MCF 10A (cell line): ENCODE data around the gene LCE2A. TPM values are rescaled to one million over a fixed set of nuclear protein-coding genes. Genes with fewer than 3 reads are reported as not detected.
"Not testable (repeated sequence)": the region's sequence is repeated elsewhere in the genome, so short reads cannot be mapped to it uniquely, and the experiment has no call there.

ENCODE experiments used
- BruUV-seq: library from RNA; stranded (reverse); fragments of 400-500 nt; replicated peaks from 2 replicates; lab custom pipeline; 2021; lab: Mats Ljungman, UMichigan
- CTCF ChIA-PET: fragments of 300-600 bp; sonication (Branson Sonifier 250); formaldehyde crosslinking; extraction: SDS; loops from one replicate; lab custom pipeline; 2021; ENCODE audit warnings: antibody characterized with exemption, inconsistent platforms; lab: Yijun Ruan, JAX
- POLR2A ChIA-PET: fragments of 300-600, 350-650 bp; sonication (Branson Sonifier 250); formaldehyde crosslinking; extraction: SDS; loops from one replicate; lab custom pipeline; 2020; ENCODE audit warnings: antibody characterized with exemption, inconsistent platforms; lab: Yijun Ruan, JAX
- DNase-seq: peaks from one replicate; pipeline ENCODE4 v3.0.0-alpha.2; 2018; ENCODE audit not compliant: unreplicated experiment
- H3K27ac Mint-ChIP-seq: one replicate; pipeline ENCODE4 v1.8.0; 2022; ENCODE audit warnings: mild to moderate bottlenecking, low read depth, mixed read lengths; ENCODE audit not compliant: unreplicated experiment
- H3K27me3 Mint-ChIP-seq: one replicate; pipeline ENCODE4 v1.8.0; 2022; ENCODE audit warnings: mixed read lengths; ENCODE audit not compliant: insufficient read depth, unreplicated experiment
- H3K36me3 Mint-ChIP-seq: one replicate; pipeline ENCODE4 v1.8.0; 2022; ENCODE audit warnings: mild to moderate bottlenecking, moderate library complexity, mixed read lengths; ENCODE audit not compliant: insufficient read depth, unreplicated experiment
- H3K4me1 Mint-ChIP-seq: one replicate; pipeline ENCODE4 v1.8.0; 2022; ENCODE audit warnings: mixed read lengths; ENCODE audit not compliant: insufficient read depth, unreplicated experiment
- H3K4me3 Mint-ChIP-seq: one replicate; pipeline ENCODE4 v1.8.0; 2022; ENCODE audit warnings: mild to moderate bottlenecking, moderate library complexity, mixed read lengths; ENCODE audit not compliant: unreplicated experiment
- H3K9me3 Mint-ChIP-seq: one replicate; pipeline ENCODE4 v1.8.0; 2022; ENCODE audit warnings: mixed read lengths; ENCODE audit not compliant: unreplicated experiment
- intact Hi-C: fragments of 100-400 bp; cut with micrococcal nuclease; formaldehyde crosslinking; loops from 2 replicates; pipeline ENCODE4 v1.14.1; 2022
- total RNA-seq: library from RNA; stranded (reverse); gene quantifications from 2 replicates; pipeline ENCODE4 v1.2.3, GENCODE V29; 2022
- TF ChIP-seq, protein P1 (sequence below): fragments of 200-600 bp; IDR thresholded peaks from one replicate; pipeline ENCODE4 v1.8.0; 2022; ENCODE audit warnings: antibody characterized with exemption, mild to moderate bottlenecking; ENCODE audit not compliant: unreplicated experiment

The LCE2A gene
- total RNA-seq, 1 experiment from 2014 or later: not detected

DNA sequence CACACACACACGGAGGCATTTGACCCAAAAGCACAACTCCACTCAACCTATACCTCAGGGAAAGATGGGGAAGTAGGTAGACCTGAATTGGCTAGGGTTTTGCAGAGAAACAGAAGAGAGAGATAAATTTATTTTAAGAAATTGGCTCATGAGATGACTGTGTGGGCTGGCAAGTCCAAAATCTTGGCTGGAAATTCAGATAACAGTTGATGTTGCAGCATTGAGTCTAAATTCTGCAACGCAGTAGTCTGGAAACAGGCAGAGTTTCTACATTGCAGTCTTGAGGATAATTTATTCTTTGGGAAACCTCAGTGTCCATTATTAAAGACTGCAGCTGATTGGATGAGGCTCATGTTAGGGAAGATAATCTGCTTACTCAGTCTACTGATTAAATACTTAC lies 16.5 kb upstream of the LCE2A start:
- Mint-ChIP-seq H3K4me1 (no peaks in the 10 kb centered on the region), H3K27me3 (peaks cover 36% of the 10 kb centered on the region), H3K9me3 (no peaks in the 10 kb centered on the region), H3K36me3 (no peaks in the 10 kb centered on the region), H3K4me3 (no peak overlapping the region), H3K27ac (no peak overlapping the region)
- CTCF ChIA-PET: interaction anchor here (0.5 kb wide), 1 partner anchor 377 kb away, joined by 3 read pairs; no protein-coding TSS in a partner anchor
- TF ChIP-seq, protein P1, sequence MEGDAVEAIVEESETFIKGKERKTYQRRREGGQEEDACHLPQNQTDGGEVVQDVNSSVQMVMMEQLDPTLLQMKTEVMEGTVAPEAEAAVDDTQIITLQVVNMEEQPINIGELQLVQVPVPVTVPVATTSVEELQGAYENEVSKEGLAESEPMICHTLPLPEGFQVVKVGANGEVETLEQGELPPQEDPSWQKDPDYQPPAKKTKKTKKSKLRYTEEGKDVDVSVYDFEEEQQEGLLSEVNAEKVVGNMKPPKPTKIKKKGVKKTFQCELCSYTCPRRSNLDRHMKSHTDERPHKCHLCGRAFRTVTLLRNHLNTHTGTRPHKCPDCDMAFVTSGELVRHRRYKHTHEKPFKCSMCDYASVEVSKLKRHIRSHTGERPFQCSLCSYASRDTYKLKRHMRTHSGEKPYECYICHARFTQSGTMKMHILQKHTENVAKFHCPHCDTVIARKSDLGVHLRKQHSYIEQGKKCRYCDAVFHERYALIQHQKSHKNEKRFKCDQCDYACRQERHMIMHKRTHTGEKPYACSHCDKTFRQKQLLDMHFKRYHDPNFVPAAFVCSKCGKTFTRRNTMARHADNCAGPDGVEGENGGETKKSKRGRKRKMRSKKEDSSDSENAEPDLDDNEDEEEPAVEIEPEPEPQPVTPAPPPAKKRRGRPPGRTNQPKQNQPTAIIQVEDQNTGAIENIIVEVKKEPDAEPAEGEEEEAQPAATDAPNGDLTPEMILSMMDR: no peak
- POLR2A ChIA-PET: interaction anchor here (0.6 kb wide), 1 partner anchor 28 kb away, joined by 6 read pairs; no protein-coding TSS in a partner anchor
- no TSS peak for BruUV-seq
- intact Hi-C loops: no loop called here
- DNase-seq: no peak

DNA sequence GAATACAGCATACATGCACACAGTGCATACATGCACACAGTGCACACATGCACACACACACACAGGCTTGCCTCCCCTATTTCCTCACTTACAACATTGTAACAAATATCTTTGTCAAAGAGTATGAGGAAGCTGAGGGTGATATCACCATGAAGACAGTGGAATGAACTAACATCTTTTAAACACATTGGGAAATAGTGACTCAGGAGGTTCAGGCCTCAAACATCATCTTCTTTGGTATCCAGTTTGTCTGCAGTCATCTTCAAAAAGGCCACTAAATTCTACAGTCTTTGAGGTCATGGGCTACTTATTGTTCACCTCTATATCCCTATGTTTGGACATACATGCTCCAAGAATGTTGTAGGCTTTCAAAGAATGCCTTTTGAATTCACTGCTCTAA lies 14.3 kb upstream of the LCE2A start:
- ChIA-PET CTCF (interaction anchor here (1.3 to 1.6 kb wide), 2 partner anchors 187 to 243 kb away, joined by 3 read pairs; no protein-coding TSS in a partner anchor), POLR2A (interaction anchor here (0.6 kb wide), 1 partner anchor 67 kb away, joined by 3 read pairs; no protein-coding TSS in a partner anchor)
- Mint-ChIP-seq H3K4me1 (no peaks in the 10 kb centered on the region), H3K4me3 (no peak overlapping the region), H3K9me3 (no peaks in the 10 kb centered on the region), H3K27ac (no peak overlapping the region), H3K36me3 (no peaks in the 10 kb centered on the region), H3K27me3 (peaks cover 44% of the 10 kb centered on the region)
- TF ChIP-seq, protein P1: no peak
- intact Hi-C loops: no loop called here
- DNase-seq: no peak
- no TSS peak for BruUV-seq

DNA sequence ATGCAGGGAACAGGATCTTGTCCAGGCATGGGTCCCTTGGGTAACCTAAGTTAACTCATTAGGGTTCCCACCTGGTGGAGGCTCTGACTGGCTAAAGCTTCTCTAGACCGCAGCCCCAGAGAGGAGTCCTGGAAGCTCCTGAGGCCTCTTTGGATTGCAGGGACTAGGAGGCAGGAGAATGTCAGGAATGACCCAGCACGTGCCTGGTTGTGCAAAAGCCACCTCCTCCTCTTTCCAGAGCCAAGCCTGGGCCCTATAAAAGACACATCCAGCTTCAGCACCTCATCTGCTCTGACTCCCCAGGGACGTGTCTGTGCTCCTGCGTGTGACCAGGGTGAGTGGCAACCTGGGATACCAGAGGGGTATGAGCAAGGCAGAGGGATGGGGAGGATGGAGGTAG lies 12.3 kb upstream of the LCE2A start, which contains the start of gene LCE2B:
TSS of gene LCE2B (plus strand) at position 301 of the 400 bp plus-strand sequence. CDS start 721 bp downstream, outside the sequence.
- H3K4me3 Mint-ChIP-seq, intact Hi-C loops, H3K9me3 Mint-ChIP-seq, H3K36me3 Mint-ChIP-seq, DNase-seq, H3K27ac Mint-ChIP-seq, H3K4me1 Mint-ChIP-seq, CTCF ChIA-PET, BruUV-seq, POLR2A ChIA-PET: not testable (repeated sequence)
- H3K27me3 Mint-ChIP-seq: peaks cover 41% of the 10 kb centered on the region

DNA sequence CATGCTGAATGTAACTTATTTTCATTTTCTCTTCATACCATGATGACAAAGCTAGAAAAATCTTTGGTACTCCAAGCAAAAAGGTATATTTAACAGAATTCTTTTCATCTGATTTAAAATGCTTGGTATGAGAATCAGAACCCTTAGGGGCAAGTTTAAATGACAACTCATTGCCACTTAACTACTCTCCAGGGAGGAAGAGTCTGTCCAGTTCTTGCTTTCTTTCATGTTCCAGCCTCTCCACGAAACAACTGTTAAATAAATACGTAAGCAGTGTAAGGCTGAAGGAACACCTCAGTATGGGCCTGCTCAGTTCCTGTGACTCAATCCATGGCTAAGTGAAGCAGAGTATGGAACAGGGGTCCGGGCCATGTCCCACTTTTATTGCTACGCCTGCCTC lies 1.6 kb downstream of the LCE2A start:
- Mint-ChIP-seq H3K36me3 (no peaks in the 10 kb centered on the region), H3K27ac (no peak overlapping the region), H3K4me3 (no peak overlapping the region), H3K9me3 (peaks cover 4% of the 10 kb centered on the region), H3K4me1 (no peaks in the 10 kb centered on the region), H3K27me3 (no peaks in the 10 kb centered on the region)
- no TSS peak for BruUV-seq
- no peak for DNase-seq
- ChIA-PET POLR2A (no interaction called here), CTCF (no interaction called here)
- intact Hi-C loops: no loop called here
- TF ChIP-seq, protein P1: no peak
